Trophoblast cell (in vitro differentiated cells and primary cell): ENCODE results near the gene NUDT8.

Source experiments
- DNase-seq, 2 donors: peaks; one replicate each; pipeline ENCODE4 v3.0.0-alpha.2; 2016
- H2AFZ ChIP-seq: 2 replicates; pipeline ENCODE4 v1.6.1; 2013; ENCODE audit warnings: low read length, moderate library complexity, mild to moderate bottlenecking; ENCODE audit not compliant: insufficient read depth, poor library complexity
- H2AK5ac ChIP-seq: 2 replicates; pipeline ENCODE4 v1.6.1; 2013; ENCODE audit warnings: mild to moderate bottlenecking, low read length
- H2BK120ac ChIP-seq: 2 replicates; pipeline ENCODE4 v1.6.1; 2013; ENCODE audit warnings: low read length, mild to moderate bottlenecking, moderate library complexity; ENCODE audit not compliant: insufficient read depth, poor library complexity
- H2BK12ac ChIP-seq: 2 replicates; pipeline ENCODE4 v1.6.1; 2013; ENCODE audit warnings: mild to moderate bottlenecking, low read length, moderate library complexity
- H2BK5ac ChIP-seq: 2 replicates; pipeline ENCODE4 v1.6.1; 2013; ENCODE audit warnings: low read length, low read depth, moderate library complexity, mild to moderate bottlenecking; ENCODE audit not compliant: poor library complexity
- H3K14ac ChIP-seq: 2 replicates; pipeline ENCODE4 v1.6.1; 2013; ENCODE audit warnings: mild to moderate bottlenecking, low read length
- H3K18ac ChIP-seq: 2 replicates; pipeline ENCODE4 v1.6.1; 2013; ENCODE audit warnings: mild to moderate bottlenecking, low read length
- H3K23ac ChIP-seq: 2 replicates; pipeline ENCODE4 v1.6.1; 2013; ENCODE audit warnings: low read length
- H3K27ac ChIP-seq: 2 replicates; pipeline ENCODE4 v1.5.1; 2013; ENCODE audit warnings: low read depth, mild to moderate bottlenecking, inconsistent platforms, low read length, moderate library complexity
- H3K27me3 ChIP-seq: 2 replicates; pipeline ENCODE4 v1.6.1; 2013; ENCODE audit warnings: inconsistent platforms, mild to moderate bottlenecking, low read length, moderate library complexity; ENCODE audit not compliant: insufficient read depth
- H3K36me3 ChIP-seq, 2 experiments: 1 replicate in 1 of 2; 2 replicates in 1 of 2; pipeline ENCODE4 v1.6.1; 2013; ENCODE audit warnings: low read length in 2 of 2, mild to moderate bottlenecking in 2 of 2, moderate library complexity in 1 of 2; ENCODE audit not compliant: insufficient read depth in 2 of 2, control insufficient read depth in 1 of 2
- H3K4ac ChIP-seq: 2 replicates; pipeline ENCODE4 v1.6.1; 2013; ENCODE audit warnings: low read depth, mild to moderate bottlenecking, low read length, moderate library complexity
- H3K4me1 ChIP-seq, 2 experiments: 1 replicate in 1 of 2; 2 replicates in 1 of 2; pipeline ENCODE4 v1.6.1; 2013; ENCODE audit warnings: low read length in 2 of 2, mild to moderate bottlenecking in 2 of 2, moderate library complexity in 1 of 2; ENCODE audit not compliant: insufficient read depth in 2 of 2, control insufficient read depth in 1 of 2
- H3K4me2 ChIP-seq: 2 replicates; pipeline ENCODE4 v1.6.1; 2013; ENCODE audit warnings: inconsistent platforms, mild to moderate bottlenecking, low read length, moderate library complexity
- H3K4me3 ChIP-seq: 2 replicates; pipeline ENCODE4 v1.5.1; 2013; ENCODE audit warnings: mild to moderate bottlenecking, low read depth, low read length, inconsistent platforms
- H3K79me1 ChIP-seq: one replicate; pipeline ENCODE4 v1.6.1; 2013; ENCODE audit warnings: low read length
- H3K79me2 ChIP-seq: 2 replicates; pipeline ENCODE4 v1.6.1; 2013; ENCODE audit warnings: low read length, mild to moderate bottlenecking; ENCODE audit not compliant: control insufficient read depth, insufficient read depth, poor library complexity
- H3K9ac ChIP-seq: 2 replicates; pipeline ENCODE4 v1.6.1; 2013; ENCODE audit warnings: mild to moderate bottlenecking, low read length
- H3K9me3 ChIP-seq: 2 replicates; pipeline ENCODE4 v1.6.1; 2013; ENCODE audit warnings: low read depth, mild to moderate bottlenecking, control low read depth, inconsistent platforms, low read length; ENCODE audit not compliant: insufficient read depth
- H4K12ac ChIP-seq: 2 replicates; pipeline ENCODE4 v1.6.1; 2013; ENCODE audit warnings: low read depth, mild to moderate bottlenecking, low read length, moderate library complexity
- H4K8ac ChIP-seq: 2 replicates; pipeline ENCODE4 v1.6.1; 2013; ENCODE audit warnings: low read depth, mild to moderate bottlenecking, low read length, moderate library complexity
- H4K91ac ChIP-seq: one replicate; pipeline ENCODE4 v1.6.1; 2013; ENCODE audit warnings: low read depth, mild to moderate bottlenecking, low read length, moderate library complexity
- WGBS: extraction: QIAGEN DNeasy Blood & Tissue Kit; methylation state at CpG from one replicate; pipeline ENCODE4 v1.1.7; 2013; ENCODE audit warnings: missing lambda C conversion rate; ENCODE audit not compliant: insufficient read length, insufficient coverage; ENCODE audit errors: extremely low coverage; 5-methylcytosine and 5-hydroxymethylcytosine counted together

NUDT8 gene

GRCh38 chr11:67656278-67656922, 26.7 kb upstream of the NUDT8 start:
- H3K14ac ChIP-seq = no peak overlapping the region
- no CpG with 5 or more reads among the region's 4 CpGs for WGBS
- H3K79me1 ChIP-seq = no peaks in the 10 kb centered on the region
- no peak overlapping the region for H3K4me2 ChIP-seq
- no peak overlapping the region for H2AK5ac ChIP-seq
- no peak overlapping the region for H4K91ac ChIP-seq
- no peak overlapping the region for H2BK12ac ChIP-seq
- no peaks in the 10 kb centered on the region for H3K4me1 ChIP-seq
- no peak for DNase-seq
- H3K23ac ChIP-seq = no peak overlapping the region
- H2AFZ ChIP-seq = no peak overlapping the region
- no peak overlapping the region for H3K18ac ChIP-seq
- no peak overlapping the region for H3K9ac ChIP-seq
- H4K8ac ChIP-seq = no peak overlapping the region
- H3K27ac ChIP-seq = no peak overlapping the region
- no peak overlapping the region for H2BK120ac ChIP-seq
- no peak overlapping the region for H2BK5ac ChIP-seq
- no peaks in the 10 kb centered on the region for H3K27me3 ChIP-seq
- H3K79me2 ChIP-seq = no peaks in the 10 kb centered on the region
- H4K12ac ChIP-seq = no peak overlapping the region
- H3K4me3 ChIP-seq = no peak overlapping the region
- peaks cover 0 to 1% of the 10 kb centered on the region in 2 experiments for H3K36me3 ChIP-seq
- H3K9me3 ChIP-seq = peaks cover 8% of the 10 kb centered on the region
- H3K4ac ChIP-seq = no peak overlapping the region

GRCh38 chr11:67654225-67654624, 24.5 kb upstream of the NUDT8 start:
- no CpG with 5 or more reads among the region's 9 CpGs for WGBS
- peaks cover 12% of the 10 kb centered on the region for H3K9me3 ChIP-seq
- H3K79me1 ChIP-seq = no peaks in the 10 kb centered on the region
- no peak overlapping the region for H4K12ac ChIP-seq
- no peak overlapping the region for H3K9ac ChIP-seq
- no peak overlapping the region for H2BK12ac ChIP-seq
- H3K4me3 ChIP-seq = no peak overlapping the region
- H3K4me1 ChIP-seq = no peaks in the 10 kb centered on the region
- H2AFZ ChIP-seq = no peak overlapping the region
- no peak overlapping the region for H3K27ac ChIP-seq
- no peak for DNase-seq
- no peak overlapping the region for H3K4me2 ChIP-seq
- H4K8ac ChIP-seq = no peak overlapping the region
- no peak overlapping the region for H3K4ac ChIP-seq
- H3K18ac ChIP-seq = no peak overlapping the region
- no peak overlapping the region for H3K23ac ChIP-seq
- no peak overlapping the region for H2AK5ac ChIP-seq
- H3K27me3 ChIP-seq = no peaks in the 10 kb centered on the region
- H2BK120ac ChIP-seq = no peak overlapping the region
- no peak overlapping the region for H3K14ac ChIP-seq
- peaks cover 0 to 1% of the 10 kb centered on the region in 2 experiments for H3K36me3 ChIP-seq
- no peaks in the 10 kb centered on the region for H3K79me2 ChIP-seq
- H2BK5ac ChIP-seq = no peak overlapping the region
- H4K91ac ChIP-seq = no peak overlapping the region

- no peak overlapping the region for H3K18ac ChIP-seq
- H2BK12ac ChIP-seq = no peak overlapping the region
- H4K8ac ChIP-seq = no peak overlapping the region
- no peaks in the 10 kb centered on the region for H3K79me2 ChIP-seq
- H3K36me3 ChIP-seq = peaks cover 0 to 1% of the 10 kb centered on the region in 2 experiments
- no peaks in the 10 kb centered on the region for H3K27me3 ChIP-seq
- no CpG with 5 or more reads among the region's 15 CpGs for WGBS
- no peak overlapping the region for H4K12ac ChIP-seq
- H3K9ac ChIP-seq = no peak overlapping the region
- no peak overlapping the region for H3K4ac ChIP-seq
- DNase-seq = no peak
- H2BK5ac ChIP-seq = no peak overlapping the region
- H3K4me2 ChIP-seq = no peak overlapping the region
- no peak overlapping the region for H4K91ac ChIP-seq
- no peak overlapping the region for H3K4me3 ChIP-seq
- no peak overlapping the region for H2AK5ac ChIP-seq
- no peak overlapping the region for H3K27ac ChIP-seq
- no peaks in the 10 kb centered on the region for H3K79me1 ChIP-seq
- H2AFZ ChIP-seq = no peak overlapping the region
- H3K23ac ChIP-seq = no peak overlapping the region
- peaks cover 12% of the 10 kb centered on the region for H3K9me3 ChIP-seq
- H2BK120ac ChIP-seq = no peak overlapping the region
- no peak overlapping the region for H3K14ac ChIP-seq
- no peaks in the 10 kb centered on the region for H3K4me1 ChIP-seq
These were observed 23.5 kb upstream of the NUDT8 start for GRCh38 chr11:67652965-67653845.

- peaks cover 0 to 1% of the 10 kb centered on the region in 2 experiments for H3K36me3 ChIP-seq
- H3K79me2 ChIP-seq = no peaks in the 10 kb centered on the region
- DNase-seq = peak in 1 of 2 donors; percentile 57
- no peak overlapping the region for H3K14ac ChIP-seq
- H2AK5ac ChIP-seq = no peak overlapping the region
- H3K27ac ChIP-seq = no peak overlapping the region
- H3K79me1 ChIP-seq = no peaks in the 10 kb centered on the region
- H3K4ac ChIP-seq = no peak overlapping the region
- no peak overlapping the region for H3K18ac ChIP-seq
- no CpG with 5 or more reads among the region's 13 CpGs for WGBS
- no peak overlapping the region for H2BK5ac ChIP-seq
- no peaks in the 10 kb centered on the region for H3K27me3 ChIP-seq
- no peaks in the 10 kb centered on the region for H3K4me1 ChIP-seq
- H2AFZ ChIP-seq = no peak overlapping the region
- H3K4me3 ChIP-seq = no peak overlapping the region
- H3K23ac ChIP-seq = no peak overlapping the region
- no peak overlapping the region for H4K8ac ChIP-seq
- H3K9me3 ChIP-seq = peaks cover 12% of the 10 kb centered on the region
- H2BK12ac ChIP-seq = no peak overlapping the region
- no peak overlapping the region for H3K4me2 ChIP-seq
- H4K12ac ChIP-seq = no peak overlapping the region
- H4K91ac ChIP-seq = no peak overlapping the region
- H3K9ac ChIP-seq = no peak overlapping the region
- no peak overlapping the region for H2BK120ac ChIP-seq
These were observed 22.4 kb upstream of the NUDT8 start for GRCh38 chr11:67651976-67652781.
